ENCODE measurements around the gene UTS2R.

UTS2R gene

GRCh38 chr17:82419540-82419939 is 48.0 kb downstream of the UTS2R start:
- no peak for DNase-seq
- Mint-ChIP-seq H3K4me1 (ENCODE audit: low read depth) (peaks cover 28% of the 10 kb centered on the region), H3K27me3 (no peaks in the 10 kb centered on the region), H3K4me3 (peak overlapping the region; percentile 81), H3K9me3 (no peaks in the 10 kb centered on the region), H3K27ac (peak overlapping the region; percentile 83), H3K36me3 (ENCODE audit: low read depth) (peaks cover 39% of the 10 kb centered on the region)

GRCh38 chr17:82424001-82424862 is 52.7 kb downstream of the UTS2R start:
- Mint-ChIP-seq H3K36me3 (ENCODE audit: low read depth) (peaks cover 34% of the 10 kb centered on the region), H3K27ac (no peak overlapping the region), H3K27me3 (no peaks in the 10 kb centered on the region), H3K4me3 (no peak overlapping the region), H3K4me1 (ENCODE audit: low read depth) (peaks cover 17% of the 10 kb centered on the region), H3K9me3 (no peaks in the 10 kb centered on the region)
- peak; percentile 66 for DNase-seq

GRCh38 chr17:82424863-82425159 is 53.2 kb downstream of the UTS2R start:
- Mint-ChIP-seq H3K27ac (no peak overlapping the region), H3K9me3 (no peaks in the 10 kb centered on the region), H3K36me3 (ENCODE audit: low read depth) (peaks cover 37% of the 10 kb centered on the region), H3K4me3 (no peak overlapping the region), H3K4me1 (ENCODE audit: low read depth) (peaks cover 16% of the 10 kb centered on the region), H3K27me3 (no peaks in the 10 kb centered on the region)
- no peak for DNase-seq
